ENCODE measurements around the gene ANAPC16. TPM values are rescaled to one million over a fixed set of nuclear protein-coding genes. Genes with fewer than 3 reads are reported as not detected.
A peak's percentile ranks its signal among the peaks of the same experiment; 100 is the strongest.

The ANAPC16 gene
- total RNA-seq, 1 donor from 2014 or later = 53.2 TPM

DNA sequence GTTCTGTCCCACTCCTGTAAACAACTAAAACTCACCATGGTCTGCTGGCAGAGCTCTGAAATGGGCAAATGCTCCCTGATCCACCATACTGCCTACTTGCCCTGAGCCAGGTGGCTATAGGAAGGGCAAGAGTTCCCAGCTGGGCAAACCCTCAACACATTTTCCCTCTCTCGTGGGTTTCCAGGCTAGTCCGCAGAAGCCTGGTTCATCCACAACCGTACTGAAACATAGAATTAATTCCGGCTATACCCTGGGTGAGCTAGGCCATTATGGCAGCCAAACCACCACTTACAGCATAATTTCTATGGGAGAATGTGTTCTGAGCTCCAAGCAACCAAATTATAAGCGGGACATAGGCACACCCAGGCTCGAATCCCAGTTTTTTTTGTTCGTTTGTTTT is 37.8 kb downstream of the ANAPC16 start:
- H3K4me1 Mint-ChIP-seq = peaks cover 51% of the 10 kb centered on the region
- H3K27ac Mint-ChIP-seq (ENCODE audit: unreplicated experiment) = no peak overlapping the region
- H3K9me3 Mint-ChIP-seq = no peaks in the 10 kb centered on the region
- no peak for DNase-seq (ENCODE audit: low read depth, low spot score)
- H3K4me3 Mint-ChIP-seq = no peak overlapping the region
- no peaks in the 10 kb centered on the region for H3K27me3 Mint-ChIP-seq (ENCODE audit: low read depth)
- H3K36me3 Mint-ChIP-seq (ENCODE audit: low read depth) = no peaks in the 10 kb centered on the region
- TF ChIP-seq, protein P1, sequence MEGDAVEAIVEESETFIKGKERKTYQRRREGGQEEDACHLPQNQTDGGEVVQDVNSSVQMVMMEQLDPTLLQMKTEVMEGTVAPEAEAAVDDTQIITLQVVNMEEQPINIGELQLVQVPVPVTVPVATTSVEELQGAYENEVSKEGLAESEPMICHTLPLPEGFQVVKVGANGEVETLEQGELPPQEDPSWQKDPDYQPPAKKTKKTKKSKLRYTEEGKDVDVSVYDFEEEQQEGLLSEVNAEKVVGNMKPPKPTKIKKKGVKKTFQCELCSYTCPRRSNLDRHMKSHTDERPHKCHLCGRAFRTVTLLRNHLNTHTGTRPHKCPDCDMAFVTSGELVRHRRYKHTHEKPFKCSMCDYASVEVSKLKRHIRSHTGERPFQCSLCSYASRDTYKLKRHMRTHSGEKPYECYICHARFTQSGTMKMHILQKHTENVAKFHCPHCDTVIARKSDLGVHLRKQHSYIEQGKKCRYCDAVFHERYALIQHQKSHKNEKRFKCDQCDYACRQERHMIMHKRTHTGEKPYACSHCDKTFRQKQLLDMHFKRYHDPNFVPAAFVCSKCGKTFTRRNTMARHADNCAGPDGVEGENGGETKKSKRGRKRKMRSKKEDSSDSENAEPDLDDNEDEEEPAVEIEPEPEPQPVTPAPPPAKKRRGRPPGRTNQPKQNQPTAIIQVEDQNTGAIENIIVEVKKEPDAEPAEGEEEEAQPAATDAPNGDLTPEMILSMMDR (conservative IDR thresholded peaks at IDR 0.05) = no peak

DNA sequence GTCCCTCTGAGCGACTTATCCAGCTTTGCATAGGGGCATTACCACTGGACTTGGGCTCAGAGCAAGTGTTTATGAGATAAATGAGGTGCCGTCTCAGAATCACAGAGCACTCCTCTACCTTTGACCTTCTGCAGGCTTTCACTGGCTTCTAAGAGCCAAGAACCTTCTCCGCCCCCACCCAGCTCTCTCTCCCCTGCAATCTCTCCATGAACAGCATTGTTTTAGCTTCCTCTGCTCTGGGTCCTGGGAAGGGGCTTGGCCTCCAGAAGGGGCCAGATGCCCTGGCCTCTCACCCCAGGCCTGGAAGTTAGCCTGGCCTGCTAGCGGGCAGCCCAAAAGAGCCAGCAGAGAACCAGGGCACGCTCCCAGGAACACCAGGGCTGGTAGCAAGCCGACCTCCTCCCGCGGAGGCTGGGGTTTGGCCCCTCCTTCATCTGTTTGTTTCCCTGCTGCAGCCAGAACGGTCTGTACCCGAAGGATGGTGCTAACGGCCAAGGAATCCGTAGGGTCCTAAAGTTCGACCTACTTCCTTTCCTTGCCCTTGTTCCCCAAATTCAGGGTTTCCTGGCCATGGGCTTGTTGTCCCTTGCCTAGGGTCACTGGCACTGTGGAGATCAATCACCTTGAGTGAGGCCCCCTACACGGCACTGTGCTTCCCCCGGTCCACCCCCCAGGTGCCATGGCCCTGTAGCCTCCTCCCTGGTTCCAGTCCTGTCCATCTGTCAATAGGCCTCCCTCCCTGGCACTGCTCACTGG is 39.2 kb downstream of the ANAPC16 start:
- peak overlapping the region; percentile 44 for H3K4me3 Mint-ChIP-seq
- peak overlapping the region; percentile 99 for H3K27ac Mint-ChIP-seq (ENCODE audit: unreplicated experiment)
- H3K4me1 Mint-ChIP-seq = peaks cover 57% of the 10 kb centered on the region
- no peaks in the 10 kb centered on the region for H3K36me3 Mint-ChIP-seq (ENCODE audit: low read depth)
- peak; percentile 56 for DNase-seq (ENCODE audit: low read depth, low spot score)
- TF ChIP-seq, protein P1 (conservative IDR thresholded peaks at IDR 0.05) = no peak
- H3K9me3 Mint-ChIP-seq = no peaks in the 10 kb centered on the region
- no peaks in the 10 kb centered on the region for H3K27me3 Mint-ChIP-seq (ENCODE audit: low read depth)

DNA sequence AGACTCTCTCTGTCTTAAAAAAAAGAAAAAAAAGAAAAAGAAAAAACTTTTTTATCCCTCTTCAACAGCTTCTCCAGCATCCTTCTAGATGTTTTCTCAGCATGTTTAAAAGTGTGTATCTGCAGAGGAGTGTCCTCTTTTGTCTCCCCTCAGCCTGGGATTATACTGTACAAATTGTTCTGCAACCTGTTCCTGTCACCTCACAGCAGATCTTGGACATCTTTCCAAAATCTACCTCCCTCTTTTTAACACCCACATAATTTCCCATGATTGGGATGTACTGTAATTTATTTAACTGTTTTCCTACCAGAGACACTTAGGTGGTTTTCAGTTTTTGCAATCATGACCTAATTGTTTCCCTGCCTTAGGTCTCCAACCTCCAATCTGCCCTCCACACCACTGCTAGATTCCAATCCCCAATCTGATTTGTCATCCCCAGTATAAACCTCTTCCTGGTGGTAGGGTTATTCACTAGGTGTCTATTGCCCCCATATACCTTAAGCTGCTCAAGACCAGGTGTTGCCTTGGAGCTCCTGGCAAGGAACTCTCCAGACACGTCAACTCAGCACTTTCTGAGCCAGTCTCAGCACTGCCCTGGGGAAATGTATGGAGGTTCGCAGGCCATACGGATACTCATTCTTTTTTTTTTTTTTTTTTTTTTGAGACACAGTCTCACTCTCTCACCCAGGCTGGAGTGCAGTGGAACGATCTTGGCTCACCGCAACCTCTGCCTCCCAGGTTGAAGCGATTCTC is 40.3 kb downstream of the ANAPC16 start:
- Mint-ChIP-seq H3K4me3 (peak overlapping the region; percentile 36), H3K36me3 (ENCODE audit: low read depth) (no peaks in the 10 kb centered on the region), H3K27me3 (ENCODE audit: low read depth) (no peaks in the 10 kb centered on the region), H3K9me3 (no peaks in the 10 kb centered on the region), H3K27ac (ENCODE audit: unreplicated experiment) (peak overlapping the region; percentile 84), H3K4me1 (peaks cover 63% of the 10 kb centered on the region)
- DNase-seq (ENCODE audit: low read depth, low spot score) = no peak
- TF ChIP-seq, protein P1 (conservative IDR thresholded peaks at IDR 0.05) = no peak

DNA sequence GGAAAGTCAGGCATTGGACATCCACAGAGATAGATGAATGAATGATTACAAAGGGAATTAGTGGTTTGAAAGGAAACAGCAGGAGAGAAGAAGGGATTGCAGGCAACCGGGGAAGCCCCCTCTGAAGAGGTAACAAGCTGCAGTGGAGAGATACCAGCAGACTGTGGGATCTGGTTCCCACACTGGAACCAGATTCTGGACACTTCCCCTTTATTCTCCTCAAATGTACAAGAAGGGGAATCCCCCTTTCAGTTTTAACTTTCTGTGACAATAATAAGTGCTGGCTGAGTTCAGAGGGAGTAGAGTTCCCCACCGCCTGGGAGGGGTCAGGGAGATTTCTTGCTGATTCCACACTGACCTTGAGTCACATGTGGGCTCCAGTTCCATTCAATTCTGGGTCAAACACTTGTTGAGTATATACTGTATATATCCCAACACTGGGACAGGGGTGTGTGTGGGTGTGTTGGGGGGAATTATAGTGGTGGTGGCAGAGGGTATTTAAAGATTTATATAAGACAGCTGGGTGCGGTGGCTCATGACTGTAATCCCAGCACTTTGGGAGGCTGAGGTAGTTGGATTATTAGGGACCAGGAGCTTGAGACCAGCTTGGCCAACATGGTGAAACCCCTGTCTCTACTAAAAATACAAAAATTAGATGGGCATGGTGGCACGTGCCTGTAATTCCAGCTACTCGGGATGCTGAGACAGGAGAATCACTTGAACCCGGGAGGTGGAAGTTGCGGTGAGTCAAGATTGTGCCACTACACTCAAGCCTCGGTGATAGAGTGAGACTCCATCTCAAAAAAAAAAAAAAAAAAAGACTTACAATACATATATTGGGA is 41.5 kb downstream of the ANAPC16 start:
- H3K4me3 Mint-ChIP-seq = peak overlapping the region; percentile 21
- no peaks in the 10 kb centered on the region for H3K9me3 Mint-ChIP-seq
- H3K4me1 Mint-ChIP-seq = peaks cover 67% of the 10 kb centered on the region
- DNase-seq (ENCODE audit: low read depth, low spot score) = no peak
- H3K36me3 Mint-ChIP-seq (ENCODE audit: low read depth) = no peaks in the 10 kb centered on the region
- no peaks in the 10 kb centered on the region for H3K27me3 Mint-ChIP-seq (ENCODE audit: low read depth)
- H3K27ac Mint-ChIP-seq (ENCODE audit: unreplicated experiment) = peak overlapping the region; percentile 82
- TF ChIP-seq, protein P1 (conservative IDR thresholded peaks at IDR 0.05) = no peak

DNA sequence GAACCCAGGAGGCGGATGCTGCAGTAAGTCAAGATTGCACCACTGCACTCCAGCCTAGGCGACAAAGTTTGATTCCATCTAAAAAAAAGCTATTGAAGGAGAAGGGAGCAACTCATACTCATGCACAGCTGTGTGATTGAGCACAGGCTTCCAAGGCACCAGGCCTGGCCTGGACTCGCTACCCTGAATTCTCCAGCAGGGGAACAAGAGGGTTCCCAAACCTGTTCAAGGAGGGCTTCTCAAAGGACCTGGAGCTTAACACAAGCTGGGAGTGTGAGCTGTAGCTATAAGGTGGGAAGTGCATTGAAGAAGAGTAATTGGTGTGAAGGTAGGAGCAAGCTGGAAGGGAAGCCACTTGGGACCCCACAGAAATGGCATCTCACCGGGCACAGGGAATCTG is 42.8 kb downstream of the ANAPC16 start:
- no peaks in the 10 kb centered on the region for H3K27me3 Mint-ChIP-seq (ENCODE audit: low read depth)
- peak overlapping the region; percentile 78 for H3K27ac Mint-ChIP-seq (ENCODE audit: unreplicated experiment)
- TF ChIP-seq, protein P1 (conservative IDR thresholded peaks at IDR 0.05) = no peak
- H3K4me3 Mint-ChIP-seq = no peak overlapping the region
- H3K36me3 Mint-ChIP-seq (ENCODE audit: low read depth) = no peaks in the 10 kb centered on the region
- H3K4me1 Mint-ChIP-seq = peaks cover 57% of the 10 kb centered on the region
- no peak for DNase-seq (ENCODE audit: low read depth, low spot score)
- H3K9me3 Mint-ChIP-seq = no peaks in the 10 kb centered on the region

Data from neural crest cell (in vitro differentiated cells).